ENCODE results near the gene ASAP3. TPM values are rescaled to one million over a fixed set of nuclear protein-coding genes. Genes with fewer than 3 reads are reported as not detected.

ASAP3 gene
- total RNA-seq, 1 experiment from 2014 or later = 12.1 TPM

- peak overlapping the region; percentile 53 for H3K27ac Mint-ChIP-seq (ENCODE audit: unreplicated experiment)
- intact Hi-C loops (cut with micrococcal nuclease; ENCODE audit: unreplicated experiment) = no loop called here
Observed at GRCh38 chr1:23423415-23424292, 60.3 kb downstream of the ASAP3 start.

GRCh38 chr1:23422941-23423340, 61.0 kb downstream of the ASAP3 start:
- H3K9me3 Mint-ChIP-seq (ENCODE audit: unreplicated experiment) = no peaks in the 10 kb centered on the region
- no peaks in the 10 kb centered on the region for H3K27me3 Mint-ChIP-seq (ENCODE audit: insufficient read depth, unreplicated experiment)
- BruUV-seq (replicated peaks) = no TSS peak
- H3K36me3 Mint-ChIP-seq (ENCODE audit: insufficient read depth, unreplicated experiment) = peaks cover 18% of the 10 kb centered on the region
- intact Hi-C loops (cut with micrococcal nuclease; ENCODE audit: unreplicated experiment) = no loop called here
- DNase-seq = no peak
- Histone ChIP-seq H3K27me3 (replicated peaks; ENCODE audit: control insufficient read depth, insufficient read depth, low read length) (no peaks in the 10 kb centered on the region), H3K4me1 (peaks cover 7% of the 10 kb centered on the region), H3K4me3 (ENCODE audit: low read depth, low read length) (no peak overlapping the region; the same call in 1 of the 2 replicates), H3K9me3 (no peaks in the 10 kb centered on the region), H3K36me3 (ENCODE audit: control insufficient read depth, insufficient read depth, low read length) (no peaks in the 10 kb centered on the region)
- H3K27ac Mint-ChIP-seq (ENCODE audit: unreplicated experiment) = peak overlapping the region; percentile 53
- CTCF ChIA-PET = no interaction called here
- POLR2A ChIA-PET = interaction anchor here (1.4 kb wide), 1 partner anchor 79 kb away, joined by 4 read pairs; the partner anchor contains the start of gene HNRNPR
- no peak for TF ChIP-seq CTCF (IDR thresholded peaks at IDR 0.05; ENCODE audit: insufficient read depth in 1 of 2, low read depth in 1 of 2, low read length in 1 of 2, severe bottlenecking in 1 of 2, unreplicated experiment in 1 of 2)
- peak overlapping the region; percentile 87 for H3K4me3 Mint-ChIP-seq (ENCODE audit: unreplicated experiment)
- H3K4me1 Mint-ChIP-seq (ENCODE audit: low read depth, unreplicated experiment) = peaks cover 7% of the 10 kb centered on the region

More at GRCh38 chr1:23423415-23424292, 60.3 kb downstream of the ASAP3 start:
- ChIA-PET CTCF (no interaction called here), POLR2A (interaction anchor here (1.4 kb wide), 1 partner anchor 79 kb away, joined by 4 read pairs; the partner anchor contains the start of gene HNRNPR)
- peak; percentile 71 to 75 for DNase-seq
- H3K4me1 ChIP-seq = peaks cover 7% of the 10 kb centered on the region
- no peak for TF ChIP-seq CTCF (IDR thresholded peaks at IDR 0.05; ENCODE audit: insufficient read depth in 1 of 2, low read depth in 1 of 2, low read length in 1 of 2, severe bottlenecking in 1 of 2, unreplicated experiment in 1 of 2)
- H3K36me3 Mint-ChIP-seq (ENCODE audit: insufficient read depth, unreplicated experiment) = peaks cover 18% of the 10 kb centered on the region
- TSS peak; percentile 24 for BruUV-seq (replicated peaks)
- no peaks in the 10 kb centered on the region for H3K9me3 ChIP-seq
- H3K27me3 Mint-ChIP-seq (ENCODE audit: insufficient read depth, unreplicated experiment) = no peaks in the 10 kb centered on the region
- no peaks in the 10 kb centered on the region for H3K27me3 ChIP-seq (replicated peaks; ENCODE audit: control insufficient read depth, insufficient read depth, low read length)
- peak overlapping the region; percentile 87 for H3K4me3 Mint-ChIP-seq (ENCODE audit: unreplicated experiment)
- peak overlapping the region; percentile 47 for H3K4me3 ChIP-seq (ENCODE audit: low read depth, low read length)
- H3K36me3 ChIP-seq (ENCODE audit: control insufficient read depth, insufficient read depth, low read length) = no peaks in the 10 kb centered on the region
- H3K4me1 Mint-ChIP-seq (ENCODE audit: low read depth, unreplicated experiment) = peaks cover 7% of the 10 kb centered on the region
- H3K9me3 Mint-ChIP-seq (ENCODE audit: unreplicated experiment) = no peaks in the 10 kb centered on the region

- no peaks in the 10 kb centered on the region for H3K27me3 ChIP-seq (replicated peaks; ENCODE audit: control insufficient read depth, insufficient read depth, low read length)
- POLR2A ChIA-PET = no interaction called here
- H3K27me3 Mint-ChIP-seq (ENCODE audit: insufficient read depth, unreplicated experiment) = no peaks in the 10 kb centered on the region
Observed at GRCh38 chr1:23422241-23422877, 61.6 kb downstream of the ASAP3 start.

More at GRCh38 chr1:23422241-23422877, 61.6 kb downstream of the ASAP3 start:
- no TSS peak for BruUV-seq (replicated peaks)
- intact Hi-C loops (cut with micrococcal nuclease; ENCODE audit: unreplicated experiment) = no loop called here
- Mint-ChIP-seq H3K9me3 (ENCODE audit: unreplicated experiment) (no peaks in the 10 kb centered on the region), H3K4me3 (ENCODE audit: unreplicated experiment) (no peak overlapping the region), H3K4me1 (ENCODE audit: low read depth, unreplicated experiment) (peaks cover 7% of the 10 kb centered on the region), H3K36me3 (ENCODE audit: insufficient read depth, unreplicated experiment) (peaks cover 18% of the 10 kb centered on the region), H3K27ac (ENCODE audit: unreplicated experiment) (no peak overlapping the region)
- Histone ChIP-seq H3K4me1 (peaks cover 7% of the 10 kb centered on the region), H3K4me3 (ENCODE audit: low read depth, low read length) (no peak overlapping the region), H3K36me3 (ENCODE audit: control insufficient read depth, insufficient read depth, low read length) (no peaks in the 10 kb centered on the region), H3K9me3 (no peaks in the 10 kb centered on the region)
- no peak for TF ChIP-seq CTCF (IDR thresholded peaks at IDR 0.05; ENCODE audit: insufficient read depth in 1 of 2, low read depth in 1 of 2, low read length in 1 of 2, severe bottlenecking in 1 of 2, unreplicated experiment in 1 of 2)
- no peak for DNase-seq
- CTCF ChIA-PET = interaction anchor here (1.3 kb wide), 1 partner anchor 75 kb away, joined by 3 read pairs; no protein-coding TSS in a partner anchor
